GM18505 (cell line): ENCODE data around the gene C22orf15.

ENCODE experiments used
- ATAC-seq: cut with Tn5 transposase; IDR thresholded peaks from one replicate; pipeline ENCODE4 v1.9.1; 2021; ENCODE audit not compliant: unreplicated experiment
- POLR2A ChIP-seq: IDR thresholded peaks from 4 replicates; pipeline ENCODE4 v1.6.1; 2011; ENCODE audit warnings: borderline replicate concordance; ENCODE audit not compliant: insufficient read depth, insufficient read length; ENCODE audit errors: extremely low read depth

C22orf15 gene

GRCh38 chr22:23772315-23772648, 9.5 kb downstream of the C22orf15 start:
- ATAC-seq: no peak
- TF ChIP-seq POLR2A: no peak

GRCh38 chr22:23772649-23773473, 10.1 kb downstream of the C22orf15 start, which contains the start of gene MMP11:
Gene MMP11 (plus strand): TSS chr22:23772849. CDS start chr22:23772871, 22 bp downstream.
- no peak for ATAC-seq
- no peak for TF ChIP-seq POLR2A

- no peak for ATAC-seq
Observed at GRCh38 chr22:23773483-23774113, 10.8 kb downstream of the C22orf15 start.

GRCh38 chr22:23774114-23774921, 11.5 kb downstream of the C22orf15 start:
- TF ChIP-seq POLR2A: no peak
- ATAC-seq: no peak

More at GRCh38 chr22:23773483-23774113, 10.8 kb downstream of the C22orf15 start:
- no peak for TF ChIP-seq POLR2A

GRCh38 chr22:23774922-23775436, 12.2 kb downstream of the C22orf15 start:
- TF ChIP-seq POLR2A: no peak
- ATAC-seq: no peak

GRCh38 chr22:23775779-23776375, 13.1 kb downstream of the C22orf15 start:
- TF ChIP-seq POLR2A: no peak
- ATAC-seq: no peak

GRCh38 chr22:23777776-23778576, 15.2 kb downstream of the C22orf15 start:
- no peak for TF ChIP-seq POLR2A
- ATAC-seq: no peak

GRCh38 chr22:23778577-23778900, 15.7 kb downstream of the C22orf15 start:
- ATAC-seq: no peak
- TF ChIP-seq POLR2A: no peak

GRCh38 chr22:23779083-23779482, 16.3 kb downstream of the C22orf15 start:
- no peak for TF ChIP-seq POLR2A
- no peak for ATAC-seq

- no peak for ATAC-seq
- no peak for TF ChIP-seq POLR2A
Observed at GRCh38 chr22:23779731-23780130, 16.9 kb downstream of the C22orf15 start.

- no peak for ATAC-seq
- TF ChIP-seq POLR2A: no peak
Observed at GRCh38 chr22:23780146-23780748, 17.5 kb downstream of the C22orf15 start.

GRCh38 chr22:23781065-23781464, 18.3 kb downstream of the C22orf15 start:
- TF ChIP-seq POLR2A: no peak
- no peak for ATAC-seq

- no peak for ATAC-seq
- no peak for TF ChIP-seq POLR2A
Observed at GRCh38 chr22:23781511-23782183, 18.9 kb downstream of the C22orf15 start.
